ENCODE measurements around the gene ARID4B.

ARID4B gene

DNA sequence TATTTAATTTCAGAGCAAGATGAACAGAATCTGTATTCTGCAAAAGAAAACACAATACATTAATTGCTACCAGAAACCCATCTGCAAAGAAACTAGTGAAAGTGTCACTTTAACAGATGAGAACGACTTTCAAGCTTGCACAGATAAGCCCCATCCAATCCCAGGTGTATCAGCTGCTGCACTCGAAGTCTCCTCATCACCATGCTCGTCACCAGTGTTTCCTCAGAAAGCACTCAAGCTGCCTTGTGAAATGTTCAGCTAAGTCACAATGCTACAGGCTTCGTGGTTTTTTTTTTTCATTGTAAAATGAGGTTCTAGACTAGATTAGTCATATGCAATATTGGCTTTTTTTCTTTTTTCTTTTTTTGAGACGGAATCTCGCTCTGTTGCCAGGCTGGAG lies 196.0 kb downstream of the ARID4B start:
- 94% methylated on average over 6 of the region's 6 CpGs for WGBS

GRCh38 chr1:235130766-235131270 lies 197.2 kb downstream of the ARID4B start:
- Histone ChIP-seq H3K4me1 (ENCODE audit: insufficient read depth, low read length) (no peaks in the 10 kb centered on the region), H3K9ac (ENCODE audit: low read depth, low read length) (no peak overlapping the region), H3K9me3 (ENCODE audit: insufficient read depth, low read depth, low read length) (no peaks in the 10 kb centered on the region), H3K27me3 (ENCODE audit: insufficient read depth, low read length) (no peaks in the 10 kb centered on the region), H3K4me3 (ENCODE audit: low read length) (no peak overlapping the region), H3K27ac (ENCODE audit: low read depth, low read length) (no peak overlapping the region), H3K36me3 (ENCODE audit: insufficient read depth, low read length) (peaks cover 59% of the 10 kb centered on the region)
- WGBS, result 92% methylated on average over 7 of the region's 7 CpGs

More for the DNA sequence above, 196.0 kb downstream of the ARID4B start:
- Histone ChIP-seq H3K4me3 (ENCODE audit: low read length) (no peak overlapping the region), H3K27ac (ENCODE audit: low read depth, low read length) (no peak overlapping the region), H3K4me1 (ENCODE audit: insufficient read depth, low read length) (no peaks in the 10 kb centered on the region), H3K36me3 (ENCODE audit: insufficient read depth, low read length) (peaks cover 59% of the 10 kb centered on the region), H3K9me3 (ENCODE audit: insufficient read depth, low read depth, low read length) (no peaks in the 10 kb centered on the region), H3K9ac (ENCODE audit: low read depth, low read length) (no peak overlapping the region), H3K27me3 (ENCODE audit: insufficient read depth, low read length) (no peaks in the 10 kb centered on the region)

DNA sequence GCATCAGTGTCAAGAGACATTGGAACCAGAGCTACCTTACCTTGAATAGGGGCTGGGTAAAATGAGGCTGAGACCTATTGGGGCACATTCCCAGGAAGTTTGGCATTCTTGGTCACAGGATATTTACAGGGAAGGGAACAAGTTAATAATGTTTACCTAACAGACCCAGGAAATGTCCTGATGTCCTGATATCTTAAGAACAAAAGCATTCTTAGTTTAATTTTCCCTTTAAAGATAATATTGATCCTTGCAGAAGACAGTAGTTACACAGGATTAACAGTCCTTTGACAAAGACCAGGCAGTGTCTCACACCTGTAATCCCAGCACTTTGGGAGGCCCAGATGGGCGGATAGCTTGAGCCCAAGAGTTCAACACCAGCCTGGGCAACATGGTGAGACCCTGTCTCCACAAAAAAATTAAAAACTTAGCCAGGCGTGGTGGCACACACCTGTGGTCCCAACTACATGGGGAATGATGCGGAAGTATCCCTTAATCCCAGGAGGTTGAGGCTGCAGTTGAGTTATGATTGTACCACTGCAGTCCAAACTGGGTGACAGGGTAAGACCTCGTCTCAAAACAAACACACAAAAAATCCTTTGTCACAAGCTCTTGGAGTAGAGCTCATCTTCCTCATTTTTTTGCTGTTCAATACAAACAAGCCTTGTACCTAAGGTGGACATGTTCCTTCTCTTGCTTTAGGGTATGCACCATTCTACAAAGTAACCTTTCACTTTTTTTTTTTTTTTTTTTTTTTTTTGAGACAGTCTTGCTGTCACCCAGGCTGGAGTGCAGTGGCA lies 198.0 kb downstream of the ARID4B start:
- H3K27me3 ChIP-seq (ENCODE audit: insufficient read depth, low read length), result no peaks in the 10 kb centered on the region
- WGBS, result 91% methylated on average over 4 of the region's 4 CpGs
- no peak overlapping the region; the same call in 1 of the 2 replicates for H3K27ac ChIP-seq (ENCODE audit: low read depth, low read length)
- H3K4me3 ChIP-seq (ENCODE audit: low read length), result no peak overlapping the region
- no peaks in the 10 kb centered on the region for H3K9me3 ChIP-seq (ENCODE audit: insufficient read depth, low read depth, low read length)
- H3K36me3 ChIP-seq (ENCODE audit: insufficient read depth, low read length), result peaks cover 53% of the 10 kb centered on the region
- no peak overlapping the region for H3K9ac ChIP-seq (ENCODE audit: low read depth, low read length)
- H3K4me1 ChIP-seq (ENCODE audit: insufficient read depth, low read length), result no peaks in the 10 kb centered on the region

GRCh38 chr1:235128456-235129328 lies 199.3 kb downstream of the ARID4B start, which contains the start of gene TOMM20:
TOMM20 (minus strand) TSS chr1:235128837; CDS start chr1:235128715, 122 bp downstream.
- Histone ChIP-seq H3K9ac (ENCODE audit: low read depth, low read length) (peak within 1 kb of the TSS; percentile 97), H3K9me3 (ENCODE audit: insufficient read depth, low read depth, low read length) (no peaks in the 10 kb centered on the region), H3K36me3 (ENCODE audit: insufficient read depth, low read length) (peaks cover 54% of the 10 kb centered on the region), H3K4me1 (ENCODE audit: insufficient read depth, low read length) (peaks cover 5% of the 10 kb centered on the region; the same call in 1 of the 2 replicates), H3K27me3 (ENCODE audit: insufficient read depth, low read length) (no peaks in the 10 kb centered on the region), H3K4me3 (ENCODE audit: low read length) (peak within 1 kb of the TSS; percentile 78), H3K27ac (ENCODE audit: low read depth, low read length) (peak within 1 kb of the TSS; percentile 94)
- WGBS, result 2% methylated on average over 67 of the region's 67 CpGs

DNA sequence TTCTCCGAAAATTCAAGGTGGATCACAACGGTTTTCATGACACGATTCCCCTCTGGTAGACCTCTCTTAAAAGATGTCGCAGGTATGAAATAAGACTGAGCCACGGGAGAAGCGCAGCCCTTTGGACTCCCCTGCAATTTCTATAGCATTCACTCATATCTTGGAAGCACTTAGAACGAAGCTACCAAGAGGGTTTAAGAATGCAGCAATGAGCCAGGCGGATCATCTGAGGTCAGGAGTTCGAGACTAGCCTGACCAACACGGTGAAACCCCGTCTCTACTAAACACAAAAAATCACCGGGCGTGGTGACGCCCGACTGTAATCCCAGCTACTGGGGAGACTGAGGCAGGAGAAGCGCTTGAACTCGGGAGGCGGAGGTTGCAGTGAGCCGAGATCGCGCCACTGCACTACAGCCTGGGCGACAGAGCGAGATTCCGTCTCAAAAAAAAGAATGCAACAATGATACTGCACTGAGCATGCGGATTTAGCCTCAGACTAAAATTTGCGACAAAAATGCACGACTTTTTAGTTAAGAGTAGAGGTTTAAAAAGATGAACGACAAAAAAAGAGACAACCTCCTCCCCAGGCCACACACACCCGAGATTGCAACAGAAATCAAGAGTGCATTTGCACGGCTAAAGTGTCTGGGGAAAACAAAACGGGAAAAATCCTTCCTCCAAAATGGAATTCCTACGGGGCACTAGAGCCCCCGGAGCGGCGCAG lies 200.1 kb downstream of the ARID4B start:
- Histone ChIP-seq H3K9ac (ENCODE audit: low read depth, low read length) (peak overlapping the region; percentile 97), H3K27ac (ENCODE audit: low read depth, low read length) (peak overlapping the region; percentile 94), H3K4me1 (ENCODE audit: insufficient read depth, low read length) (peaks cover 5% of the 10 kb centered on the region; the same call in 1 of the 2 replicates)

DNA sequence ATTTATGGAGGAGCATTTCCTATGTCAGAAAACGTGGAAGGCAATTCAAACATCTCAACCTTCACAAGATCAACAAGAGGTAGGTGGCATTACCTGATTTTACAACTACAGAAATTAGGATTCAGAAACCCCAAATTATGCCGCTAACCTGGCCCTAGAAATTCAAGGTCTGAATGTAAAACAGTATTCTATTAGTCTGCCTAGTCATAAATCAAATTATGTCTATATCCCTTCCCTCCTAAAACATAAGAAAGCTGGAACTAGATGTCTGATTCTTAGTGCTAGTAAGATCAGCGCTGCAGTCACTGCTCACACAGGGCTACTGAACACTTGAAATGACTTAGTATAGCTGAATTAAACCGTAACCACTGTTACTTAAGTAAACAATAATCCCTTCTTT lies 200.8 kb downstream of the ARID4B start:
- peak overlapping the region; percentile 78 for H3K4me3 ChIP-seq (ENCODE audit: low read length)
- H3K4me1 ChIP-seq (ENCODE audit: insufficient read depth, low read length), result peaks cover 5% of the 10 kb centered on the region; the same call in 1 of the 2 replicates
- no peaks in the 10 kb centered on the region for H3K9me3 ChIP-seq (ENCODE audit: insufficient read depth, low read depth, low read length)
- peaks cover 54% of the 10 kb centered on the region for H3K36me3 ChIP-seq (ENCODE audit: insufficient read depth, low read length)
- H3K9ac ChIP-seq (ENCODE audit: low read depth, low read length), result peak overlapping the region; percentile 97
- no peak overlapping the region for H3K27ac ChIP-seq (ENCODE audit: low read depth, low read length)
- WGBS, result 33% methylated on average over 4 of the region's 4 CpGs
- H3K27me3 ChIP-seq (ENCODE audit: insufficient read depth, low read length), result no peaks in the 10 kb centered on the region

More for the DNA sequence above, 200.1 kb downstream of the ARID4B start:
- Histone ChIP-seq H3K36me3 (ENCODE audit: insufficient read depth, low read length) (peaks cover 52% of the 10 kb centered on the region), H3K9me3 (ENCODE audit: insufficient read depth, low read depth, low read length) (no peaks in the 10 kb centered on the region), H3K27me3 (ENCODE audit: insufficient read depth, low read length) (no peaks in the 10 kb centered on the region), H3K4me3 (ENCODE audit: low read length) (peak overlapping the region; percentile 78)
- WGBS, result 1% methylated on average over 34 of the region's 35 CpGs

DNA sequence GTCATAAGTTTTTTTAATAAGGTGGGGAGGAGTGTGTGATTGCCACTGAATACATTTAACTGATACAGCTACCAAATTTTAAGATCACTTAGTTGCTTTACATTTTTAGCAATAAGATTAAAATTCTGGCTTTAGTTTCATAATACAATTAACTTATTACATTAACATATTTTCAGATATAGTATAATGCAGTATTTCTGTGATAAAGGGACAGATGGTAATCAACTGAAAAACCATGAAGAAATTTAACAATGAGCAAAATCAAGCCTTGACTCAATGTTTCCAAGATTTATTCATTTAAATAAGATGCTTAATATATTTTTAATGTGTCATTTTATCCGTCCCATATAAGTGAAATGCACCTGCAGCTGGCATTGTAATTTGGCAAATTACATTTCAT lies 203.3 kb downstream of the ARID4B start:
- no peaks in the 10 kb centered on the region for H3K9me3 ChIP-seq (ENCODE audit: insufficient read depth, low read depth, low read length)
- no peaks in the 10 kb centered on the region for H3K27me3 ChIP-seq (ENCODE audit: insufficient read depth, low read length)
- H3K9ac ChIP-seq (ENCODE audit: low read depth, low read length), result no peak overlapping the region
- no peak overlapping the region for H3K27ac ChIP-seq (ENCODE audit: low read depth, low read length)
- H3K36me3 ChIP-seq (ENCODE audit: insufficient read depth, low read length), result peaks cover 68% of the 10 kb centered on the region
- WGBS, result no CpG with 5 or more reads among the region's 1 CpG
- peaks cover 5% of the 10 kb centered on the region; the same call in 1 of the 2 replicates for H3K4me1 ChIP-seq (ENCODE audit: insufficient read depth, low read length)
- no peak overlapping the region for H3K4me3 ChIP-seq (ENCODE audit: low read length)

DNA sequence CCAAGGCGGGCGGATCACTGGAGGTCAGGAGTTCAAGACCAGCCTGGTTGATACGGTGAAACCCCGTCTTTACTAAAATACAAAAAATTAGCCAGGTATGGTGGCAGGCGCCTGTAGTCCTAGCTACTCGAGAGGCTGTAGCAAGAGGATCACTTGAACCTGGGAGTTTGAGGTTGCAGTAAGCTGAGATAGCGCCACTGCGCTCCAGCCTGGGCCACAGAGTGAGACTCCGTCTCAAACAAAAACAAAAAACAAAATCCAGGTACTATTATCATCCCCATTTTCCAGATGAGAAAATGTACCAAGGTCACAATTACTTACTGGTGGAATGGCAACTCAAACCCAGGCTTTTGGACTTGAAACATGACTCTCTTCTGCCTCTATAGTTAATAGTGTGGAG lies 203.9 kb downstream of the ARID4B start:
- H3K9ac ChIP-seq (ENCODE audit: low read depth, low read length), result no peak overlapping the region
- peaks cover 74% of the 10 kb centered on the region for H3K36me3 ChIP-seq (ENCODE audit: insufficient read depth, low read length)
- WGBS, result 95% methylated on average over 9 of the region's 9 CpGs

GRCh38 chr1:235122348-235122747 lies 205.6 kb downstream of the ARID4B start:
- WGBS, result 100% methylated on average over 1 of the region's 1 CpG
- Histone ChIP-seq H3K27me3 (ENCODE audit: insufficient read depth, low read length) (no peaks in the 10 kb centered on the region), H3K4me1 (ENCODE audit: insufficient read depth, low read length) (peaks cover 5% of the 10 kb centered on the region; the same call in 1 of the 2 replicates), H3K36me3 (ENCODE audit: insufficient read depth, low read length) (peaks cover 90% of the 10 kb centered on the region), H3K9me3 (ENCODE audit: insufficient read depth, low read depth, low read length) (no peaks in the 10 kb centered on the region), H3K4me3 (ENCODE audit: low read length) (no peak overlapping the region), H3K9ac (ENCODE audit: low read depth, low read length) (no peak overlapping the region), H3K27ac (ENCODE audit: low read depth, low read length) (no peak overlapping the region)

More for the DNA sequence above, 203.9 kb downstream of the ARID4B start:
- Histone ChIP-seq H3K27ac (ENCODE audit: low read depth, low read length) (no peak overlapping the region), H3K9me3 (ENCODE audit: insufficient read depth, low read depth, low read length) (no peaks in the 10 kb centered on the region), H3K4me1 (ENCODE audit: insufficient read depth, low read length) (peaks cover 5% of the 10 kb centered on the region; the same call in 1 of the 2 replicates), H3K27me3 (ENCODE audit: insufficient read depth, low read length) (no peaks in the 10 kb centered on the region), H3K4me3 (ENCODE audit: low read length) (no peak overlapping the region)
